ENCODE results near the gene OR6C2. TPM values are rescaled to one million over a fixed set of nuclear protein-coding genes. Genes with fewer than 3 reads are reported as not detected.
"Not testable (repeated sequence)": the region's sequence is repeated elsewhere in the genome, so short reads cannot be mapped to it uniquely, and the experiment has no call there.

Gene OR6C2
- total RNA-seq, 1 experiment from 2014 or later = not detected

DNA sequence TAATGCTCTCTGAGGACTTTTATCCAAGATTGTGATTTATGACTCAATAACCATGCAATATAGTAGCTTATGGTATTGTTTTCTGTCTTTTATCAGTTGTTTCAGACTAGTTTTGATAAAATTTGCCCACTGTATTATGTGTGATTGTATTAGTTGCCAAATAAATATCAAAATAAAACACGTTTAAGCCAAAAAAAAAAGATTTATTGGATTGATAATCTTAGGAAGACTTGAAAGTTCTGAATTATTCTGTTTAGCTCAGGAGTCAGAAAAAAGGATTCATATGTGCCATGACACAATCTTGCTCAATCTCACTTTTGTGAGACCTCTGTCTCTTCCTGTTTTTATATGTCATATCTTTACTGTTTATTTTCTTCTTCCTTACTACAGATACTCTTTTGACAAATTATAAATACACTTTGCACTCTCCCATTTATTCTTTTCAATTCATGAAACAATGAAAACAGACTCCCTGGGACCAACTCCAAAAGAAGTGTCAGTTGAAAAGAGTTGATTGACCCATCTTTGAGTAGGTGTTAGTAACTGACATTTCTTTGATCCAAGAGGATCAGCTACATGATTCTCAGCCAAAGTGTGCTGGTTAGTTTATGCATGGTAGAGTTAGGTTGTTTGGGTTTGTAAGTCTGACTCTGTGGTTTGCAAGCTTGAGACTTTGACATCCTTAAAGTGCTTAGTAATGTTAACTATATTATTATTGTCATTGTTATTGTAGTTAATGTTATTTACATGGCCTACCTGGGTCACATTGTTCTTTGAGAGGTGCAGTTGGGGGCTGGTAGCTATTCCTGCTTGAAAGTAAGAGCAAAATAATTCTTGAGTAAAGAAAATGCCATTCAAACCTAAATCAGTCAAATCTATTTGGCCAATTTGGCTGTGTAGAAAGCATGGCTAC, 15.3 kb upstream of the OR6C2 start:
- H3K4me3 Mint-ChIP-seq (ENCODE audit: unreplicated experiment) = no peak overlapping the region
- no TSS peak for BruUV-seq (replicated peaks)
- TF ChIP-seq, protein P1, sequence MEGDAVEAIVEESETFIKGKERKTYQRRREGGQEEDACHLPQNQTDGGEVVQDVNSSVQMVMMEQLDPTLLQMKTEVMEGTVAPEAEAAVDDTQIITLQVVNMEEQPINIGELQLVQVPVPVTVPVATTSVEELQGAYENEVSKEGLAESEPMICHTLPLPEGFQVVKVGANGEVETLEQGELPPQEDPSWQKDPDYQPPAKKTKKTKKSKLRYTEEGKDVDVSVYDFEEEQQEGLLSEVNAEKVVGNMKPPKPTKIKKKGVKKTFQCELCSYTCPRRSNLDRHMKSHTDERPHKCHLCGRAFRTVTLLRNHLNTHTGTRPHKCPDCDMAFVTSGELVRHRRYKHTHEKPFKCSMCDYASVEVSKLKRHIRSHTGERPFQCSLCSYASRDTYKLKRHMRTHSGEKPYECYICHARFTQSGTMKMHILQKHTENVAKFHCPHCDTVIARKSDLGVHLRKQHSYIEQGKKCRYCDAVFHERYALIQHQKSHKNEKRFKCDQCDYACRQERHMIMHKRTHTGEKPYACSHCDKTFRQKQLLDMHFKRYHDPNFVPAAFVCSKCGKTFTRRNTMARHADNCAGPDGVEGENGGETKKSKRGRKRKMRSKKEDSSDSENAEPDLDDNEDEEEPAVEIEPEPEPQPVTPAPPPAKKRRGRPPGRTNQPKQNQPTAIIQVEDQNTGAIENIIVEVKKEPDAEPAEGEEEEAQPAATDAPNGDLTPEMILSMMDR (IDR thresholded peaks at IDR 0.05; ENCODE audit: insufficient read depth in 1 of 2, low read depth in 1 of 2, low read length in 1 of 2, severe bottlenecking in 1 of 2, unreplicated experiment in 1 of 2) = no peak
- H3K27me3 Mint-ChIP-seq (ENCODE audit: insufficient read depth, unreplicated experiment) = no peaks in the 10 kb centered on the region
- intact Hi-C loops (cut with micrococcal nuclease; ENCODE audit: unreplicated experiment) = no loop called here
- Histone ChIP-seq H3K36me3 (ENCODE audit: control insufficient read depth, insufficient read depth, low read length) (no peaks in the 10 kb centered on the region), H3K4me3 (ENCODE audit: low read depth, low read length) (no peak overlapping the region), H3K9me3 (no peaks in the 10 kb centered on the region), H3K27me3 (replicated peaks; ENCODE audit: control insufficient read depth, insufficient read depth, low read length) (no peaks in the 10 kb centered on the region), H3K4me1 (no peaks in the 10 kb centered on the region)
- H3K36me3 Mint-ChIP-seq (ENCODE audit: insufficient read depth, unreplicated experiment) = no peaks in the 10 kb centered on the region
- H3K4me1 Mint-ChIP-seq (ENCODE audit: low read depth, unreplicated experiment) = no peaks in the 10 kb centered on the region
- ChIA-PET POLR2A (no interaction called here), CTCF (no interaction called here)
- no peak overlapping the region for H3K27ac Mint-ChIP-seq (ENCODE audit: unreplicated experiment)
- DNase-seq = no peak
- peaks cover 12% of the 10 kb centered on the region for H3K9me3 Mint-ChIP-seq (ENCODE audit: unreplicated experiment)

DNA sequence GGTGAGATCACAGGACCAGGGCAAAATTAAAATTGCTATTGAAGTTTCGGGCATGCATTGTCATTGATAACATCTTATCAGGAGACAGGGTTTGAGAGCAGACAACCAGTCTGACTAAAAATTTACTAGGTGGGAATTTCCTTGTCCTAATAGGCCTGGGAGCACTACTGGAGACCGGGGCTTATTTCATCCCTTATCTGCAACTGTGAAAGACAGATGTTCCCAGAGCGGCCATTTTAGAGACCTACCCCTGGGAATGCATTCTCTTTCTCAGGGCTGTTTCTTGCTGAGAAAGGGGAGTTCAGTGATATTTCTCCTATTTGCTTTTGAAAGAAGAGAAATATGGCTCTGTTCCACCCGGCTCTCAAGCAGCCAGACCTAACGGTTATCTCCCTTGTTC, 2.6 kb upstream of the OR6C2 start:
- DNase-seq; POLR2A ChIA-PET; H3K4me3 ChIP-seq (ENCODE audit: low read depth, low read length); BruUV-seq (replicated peaks); H3K36me3 Mint-ChIP-seq (ENCODE audit: insufficient read depth, unreplicated experiment); H3K4me1 Mint-ChIP-seq (ENCODE audit: low read depth, unreplicated experiment); CTCF ChIA-PET; H3K4me3 Mint-ChIP-seq (ENCODE audit: unreplicated experiment); H3K27ac Mint-ChIP-seq (ENCODE audit: unreplicated experiment); H3K9me3 ChIP-seq; H3K27me3 Mint-ChIP-seq (ENCODE audit: insufficient read depth, unreplicated experiment); H3K4me1 ChIP-seq; H3K27me3 ChIP-seq (replicated peaks; ENCODE audit: control insufficient read depth, insufficient read depth, low read length); intact Hi-C loops (cut with micrococcal nuclease; ENCODE audit: unreplicated experiment); H3K36me3 ChIP-seq (ENCODE audit: control insufficient read depth, insufficient read depth, low read length): not testable (repeated sequence)
- H3K9me3 Mint-ChIP-seq (ENCODE audit: unreplicated experiment) = peaks cover 18% of the 10 kb centered on the region

DNA sequence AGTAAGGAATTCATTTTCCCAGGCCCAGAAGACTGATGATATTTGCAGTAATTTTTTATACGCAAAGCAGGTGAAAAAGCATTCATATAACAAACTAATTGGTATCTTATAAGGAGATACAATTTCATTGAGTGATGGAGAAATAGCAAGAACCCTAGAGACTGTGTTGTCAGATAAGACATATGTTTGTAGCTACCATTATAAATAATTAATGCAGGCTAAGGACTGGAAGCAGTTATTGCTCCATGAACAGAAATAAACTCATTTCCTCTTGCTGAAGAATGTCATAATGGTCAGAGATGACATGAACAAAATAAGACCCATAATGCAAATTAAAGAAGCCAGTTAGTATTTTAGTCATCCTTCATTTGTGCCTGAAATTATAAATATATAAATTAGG, 1.5 kb downstream of the OR6C2 start:
- H3K36me3 ChIP-seq (ENCODE audit: control insufficient read depth, insufficient read depth, low read length) = no peaks in the 10 kb centered on the region
- Mint-ChIP-seq H3K27ac (ENCODE audit: unreplicated experiment) (no peak overlapping the region), H3K9me3 (ENCODE audit: unreplicated experiment) (peaks cover 6% of the 10 kb centered on the region), H3K4me3 (ENCODE audit: unreplicated experiment) (no peak overlapping the region), H3K36me3 (ENCODE audit: insufficient read depth, unreplicated experiment) (no peaks in the 10 kb centered on the region), H3K4me1 (ENCODE audit: low read depth, unreplicated experiment) (peaks cover 8% of the 10 kb centered on the region), H3K27me3 (ENCODE audit: insufficient read depth, unreplicated experiment) (no peaks in the 10 kb centered on the region)
- POLR2A ChIA-PET = no interaction called here
- BruUV-seq (replicated peaks) = no TSS peak
- intact Hi-C loops (cut with micrococcal nuclease; ENCODE audit: unreplicated experiment) = no loop called here
- DNase-seq = no peak
- H3K4me1 ChIP-seq = no peaks in the 10 kb centered on the region
- H3K4me3 ChIP-seq (ENCODE audit: low read depth, low read length) = no peak overlapping the region
- CTCF ChIA-PET = interaction anchor here (1.6 kb wide), 1 partner anchor 236 kb away, joined by 5 read pairs; a partner anchor contains a TSS
- TF ChIP-seq, protein P1 (IDR thresholded peaks at IDR 0.05; ENCODE audit: insufficient read depth in 1 of 2, low read depth in 1 of 2, low read length in 1 of 2, severe bottlenecking in 1 of 2, unreplicated experiment in 1 of 2) = no peak
- H3K9me3 ChIP-seq = no peaks in the 10 kb centered on the region
- H3K27me3 ChIP-seq (replicated peaks; ENCODE audit: control insufficient read depth, insufficient read depth, low read length) = no peaks in the 10 kb centered on the region
